ENCODE results near the gene RNF212. TPM values are rescaled to one million over a fixed set of nuclear protein-coding genes. Genes with fewer than 3 reads are reported as not detected.
"Not testable (repeated sequence)": the region's sequence is repeated elsewhere in the genome, so short reads cannot be mapped to it uniquely, and the experiment has no call there.

Gene RNF212, protein sequence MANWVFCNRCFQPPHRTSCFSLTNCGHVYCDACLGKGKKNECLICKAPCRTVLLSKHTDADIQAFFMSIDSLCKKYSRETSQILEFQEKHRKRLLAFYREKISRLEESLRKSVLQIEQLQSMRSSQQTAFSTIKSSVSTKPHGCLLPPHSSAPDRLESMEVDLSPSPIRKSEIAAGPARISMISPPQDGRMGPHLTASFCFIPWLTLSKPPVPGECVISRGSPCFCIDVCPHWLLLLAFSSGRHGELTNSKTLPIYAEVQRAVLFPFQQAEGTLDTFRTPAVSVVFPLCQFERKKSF
- total RNA-seq: 3.4 TPM

DNA sequence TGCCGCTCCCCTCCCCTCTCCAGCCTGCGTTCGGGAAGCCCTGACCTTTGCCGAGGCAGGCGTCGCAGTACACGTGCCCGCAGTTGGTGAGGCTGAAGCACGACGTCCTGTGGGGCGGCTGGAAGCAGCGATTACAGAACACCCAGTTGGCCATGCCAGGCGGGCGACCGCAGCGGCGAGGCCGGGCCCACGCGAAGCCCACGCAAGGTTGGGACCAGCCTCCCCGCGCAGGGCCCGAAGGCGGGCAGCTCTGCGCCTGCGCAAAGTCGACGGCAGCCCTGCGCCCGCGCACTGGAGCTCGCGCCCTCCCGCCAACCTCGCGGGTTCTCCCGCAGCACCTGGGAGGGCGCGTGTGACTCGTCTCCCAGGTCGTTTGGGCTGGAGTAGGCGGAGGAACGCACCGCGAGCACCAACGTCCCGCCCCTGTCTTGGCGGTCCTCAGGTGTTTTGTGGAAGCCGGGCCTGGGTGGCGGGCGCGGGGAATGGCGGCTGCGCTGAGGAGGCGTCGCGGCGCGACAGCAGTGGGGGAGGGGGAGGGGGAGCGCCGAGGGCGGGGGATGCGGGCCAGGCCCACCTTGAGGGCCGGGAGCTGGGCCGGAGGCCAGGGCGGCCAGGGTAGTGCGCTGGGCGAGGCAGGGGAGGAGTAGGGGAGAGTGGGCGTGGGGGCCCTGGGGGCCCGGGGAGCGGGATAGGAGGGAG, at the start of gene RNF212:
Gene RNF212, minus strand, starts transcription at position 254 of the 699 bp plus-strand sequence. Its CDS starts 100 bp downstream, at position 154.
- DNase-seq: no peak

DNA sequence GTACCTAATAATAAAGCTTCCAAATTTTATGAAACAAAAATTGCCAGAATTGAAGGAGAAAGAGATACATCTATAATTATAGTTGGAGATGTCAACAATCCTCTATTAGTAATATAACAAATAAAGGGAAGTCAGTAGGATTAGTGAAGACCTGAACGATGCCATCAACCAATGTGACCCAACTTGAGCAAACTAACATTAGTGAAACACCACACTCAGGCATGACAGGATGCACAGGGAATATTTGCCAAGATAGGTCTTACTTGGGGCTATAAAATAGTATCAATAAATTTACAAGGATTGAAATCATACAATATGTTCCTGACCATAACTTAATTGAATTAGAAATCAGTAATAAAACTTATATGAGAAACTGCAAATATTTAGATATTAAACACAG, 47.0 kb upstream of the RNF212 start:
- no peak for DNase-seq

DNA sequence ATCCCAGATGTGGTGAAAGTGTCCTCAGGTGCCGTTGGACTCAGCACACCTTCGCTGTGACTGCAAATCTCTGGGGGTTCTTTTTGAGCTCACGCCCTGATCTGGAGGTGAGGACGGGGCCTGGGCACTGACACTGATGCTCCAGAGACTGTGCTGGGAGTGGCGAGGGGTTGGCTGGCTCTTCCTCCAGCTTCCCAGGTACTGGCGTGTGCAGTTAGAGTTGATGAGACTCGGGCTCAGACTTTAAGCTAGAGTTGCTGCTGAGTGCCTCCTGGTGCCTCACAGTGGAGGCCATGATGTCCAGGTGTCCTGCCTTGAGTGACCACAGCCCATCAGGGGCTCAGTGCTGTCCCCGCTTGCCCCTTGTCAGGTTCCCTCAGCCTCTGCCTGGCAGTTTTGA, 42.7 kb upstream of the RNF212 start:
- DNase-seq: no peak

DNA sequence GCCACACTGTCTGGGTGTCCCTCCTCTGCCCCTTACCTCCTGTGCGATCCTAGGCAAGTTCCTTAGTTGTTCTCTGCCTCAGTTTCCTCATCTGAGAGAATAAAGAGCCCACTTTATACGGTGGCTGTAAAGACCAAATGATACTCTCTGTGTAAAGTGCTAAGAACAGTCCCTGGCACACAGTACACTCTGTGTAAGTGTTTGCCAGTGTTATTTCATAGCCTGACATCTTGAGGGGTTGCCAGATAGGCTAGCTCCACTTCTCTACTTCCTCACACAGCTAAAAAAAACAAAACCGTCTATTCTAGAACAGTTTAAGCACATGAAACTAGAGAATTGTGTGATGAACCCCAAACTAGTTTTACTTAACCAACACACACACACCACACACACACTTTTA, 42.0 kb upstream of the RNF212 start:
- no peak for DNase-seq

DNA sequence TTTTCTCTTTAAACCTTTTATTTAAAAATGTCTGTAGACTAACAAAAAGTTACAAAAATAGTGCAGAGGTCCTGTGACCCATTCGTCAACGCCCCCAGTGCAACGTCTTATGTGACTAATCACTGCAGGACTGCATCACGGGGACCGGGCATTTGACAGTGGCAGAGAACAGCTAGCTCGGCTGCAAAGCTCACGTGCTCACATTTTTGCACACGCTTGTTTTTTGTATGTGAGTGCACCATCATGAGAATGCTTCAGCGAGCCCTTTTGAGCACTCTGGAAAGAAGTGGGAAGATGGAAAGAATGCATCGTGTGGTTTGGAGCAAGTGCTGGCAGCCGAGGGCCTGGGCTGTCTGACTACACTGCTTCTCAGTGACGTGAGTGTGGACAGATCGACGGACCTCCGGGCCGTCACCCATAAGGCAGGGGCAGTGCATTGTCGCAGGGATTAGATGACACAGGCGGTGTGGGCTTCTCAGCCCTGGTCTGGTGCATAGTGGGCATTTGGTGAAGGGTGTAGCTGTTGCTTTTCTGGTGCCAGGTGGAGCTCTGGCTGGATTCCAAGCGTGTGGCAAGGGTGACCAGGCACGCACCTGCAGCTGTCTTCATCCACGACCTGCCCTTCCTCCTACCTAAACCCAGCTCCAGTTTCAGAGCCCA, 41.3 kb upstream of the RNF212 start:
- DNase-seq: no peak

DNA sequence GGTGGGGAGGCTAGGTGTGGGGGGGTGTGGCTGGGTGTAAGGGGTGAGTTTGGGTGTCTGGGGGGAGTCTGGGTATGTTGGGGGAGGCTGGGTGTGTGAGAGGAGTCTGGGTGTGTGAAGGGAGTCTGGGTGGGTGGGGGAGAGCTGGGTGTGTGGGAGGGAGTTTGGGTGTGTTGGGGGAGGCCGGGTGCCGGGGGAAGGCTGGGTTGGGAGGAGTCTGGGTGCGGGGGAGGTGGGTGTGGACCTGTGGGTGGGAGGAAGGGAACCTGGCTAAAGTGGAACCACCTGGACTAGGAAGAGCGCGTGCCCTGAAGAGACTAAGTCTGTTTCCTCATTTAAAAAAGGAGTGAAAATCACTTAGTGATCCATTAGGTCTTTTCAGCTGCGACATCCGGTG, 40.8 kb upstream of the RNF212 start:
- DNase-seq: no peak

DNA sequence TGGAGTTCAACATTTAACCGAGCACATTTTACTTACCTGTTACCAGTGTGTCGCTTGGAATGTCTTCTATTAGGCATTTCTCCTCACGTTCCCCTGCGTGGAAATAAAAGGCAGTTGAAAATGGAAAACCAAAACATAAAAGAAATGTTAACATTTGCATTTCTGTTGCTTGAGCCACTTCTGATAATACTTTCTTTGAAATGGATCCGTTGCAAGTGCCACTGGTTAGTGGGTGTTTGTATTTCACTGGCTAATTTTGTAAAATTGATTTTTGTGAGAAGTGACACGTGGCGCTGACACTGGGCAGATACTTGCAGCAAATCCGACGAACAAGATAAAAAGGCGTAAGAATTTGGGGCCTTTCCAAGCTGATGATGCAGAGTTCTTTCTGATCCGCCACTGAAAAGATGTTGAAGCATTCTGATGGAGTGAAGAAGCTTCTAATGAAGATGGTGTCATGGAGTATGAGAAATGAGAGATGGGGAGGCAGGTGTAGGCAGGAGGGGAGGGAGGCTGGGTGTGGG, 40.3 kb upstream of the RNF212 start:
- no peak for DNase-seq

DNA sequence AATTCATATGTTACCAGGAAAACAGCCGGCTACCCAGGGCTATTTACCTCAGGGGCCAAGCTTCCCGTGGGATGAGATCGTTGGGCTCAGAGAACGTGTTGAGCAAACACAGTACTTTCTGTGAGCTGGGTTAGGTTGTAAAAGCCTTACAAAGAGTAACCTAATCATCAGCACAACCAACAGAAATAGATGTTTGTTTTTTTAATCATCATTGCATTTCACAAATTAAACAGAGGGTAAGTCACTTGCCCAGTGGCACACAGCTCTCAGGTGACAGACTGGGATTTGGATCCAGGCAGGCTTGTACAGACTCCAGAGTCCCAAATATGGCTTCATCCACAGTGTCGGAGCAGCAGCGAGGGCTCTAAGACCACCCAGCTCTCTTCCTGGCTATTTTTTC, 38.9 kb upstream of the RNF212 start:
- DNase-seq: no peak

DNA sequence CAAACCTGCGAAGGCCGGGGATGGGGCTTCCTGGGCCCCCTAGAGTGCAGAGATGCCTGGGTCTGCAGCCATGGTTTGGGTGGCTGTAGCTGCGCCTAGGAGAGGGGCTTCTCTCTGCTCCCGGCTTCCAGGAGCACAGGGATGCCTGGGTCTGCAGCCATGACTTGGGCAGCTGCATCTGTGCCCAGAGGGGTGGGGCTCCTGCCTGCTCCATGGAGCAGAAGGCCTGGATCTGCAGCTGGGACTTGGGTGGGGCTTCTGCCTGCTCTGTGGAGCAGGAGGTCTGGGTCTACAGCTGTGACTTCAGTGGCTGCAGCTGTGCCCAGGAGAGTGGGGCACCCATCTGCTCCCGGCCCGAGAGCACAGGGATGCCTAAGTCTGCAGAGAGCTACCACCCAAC, 38.2 kb upstream of the RNF212 start:
- DNase-seq: no peak

DNA sequence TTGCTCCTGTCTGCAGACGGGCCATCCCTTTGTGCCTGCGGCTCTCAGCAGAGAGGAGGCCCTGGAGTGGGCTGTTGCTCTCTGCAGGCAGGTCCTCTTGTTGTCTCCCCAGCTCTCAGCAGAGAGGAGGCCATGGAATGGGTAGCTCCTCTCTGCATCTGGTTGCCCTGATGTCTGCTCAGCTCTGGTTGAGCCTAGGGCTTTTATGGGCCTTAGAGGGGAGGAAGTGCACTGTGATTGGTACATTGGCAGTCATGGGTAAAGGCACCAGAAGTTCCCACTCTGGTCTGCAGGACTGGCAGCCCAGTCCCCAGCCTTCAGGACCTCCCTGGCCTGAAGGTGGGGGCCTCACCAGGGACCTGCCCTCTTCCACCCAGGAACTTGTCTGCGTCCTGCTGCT, 37.5 kb upstream of the RNF212 start:
- no peak for DNase-seq

DNA sequence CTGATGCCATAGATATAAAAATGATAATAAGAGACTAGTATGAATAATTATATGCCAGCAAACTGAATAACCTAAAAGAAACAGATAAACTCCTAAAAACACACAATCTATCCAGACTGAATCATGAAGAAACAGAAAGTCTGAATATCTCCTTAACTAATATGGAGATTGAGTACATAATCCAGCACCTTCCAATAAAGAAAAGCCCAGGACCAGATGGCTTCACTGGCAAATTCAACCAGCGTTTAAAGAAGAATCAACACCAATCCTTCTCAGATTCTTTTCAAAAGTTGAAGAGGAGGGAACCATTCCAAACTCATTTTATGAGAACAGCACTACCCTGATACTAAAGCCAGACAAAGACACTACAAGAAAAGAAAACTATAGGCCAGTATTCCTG, 26.5 kb upstream of the RNF212 start:
- DNase-seq: no peak

DNA sequence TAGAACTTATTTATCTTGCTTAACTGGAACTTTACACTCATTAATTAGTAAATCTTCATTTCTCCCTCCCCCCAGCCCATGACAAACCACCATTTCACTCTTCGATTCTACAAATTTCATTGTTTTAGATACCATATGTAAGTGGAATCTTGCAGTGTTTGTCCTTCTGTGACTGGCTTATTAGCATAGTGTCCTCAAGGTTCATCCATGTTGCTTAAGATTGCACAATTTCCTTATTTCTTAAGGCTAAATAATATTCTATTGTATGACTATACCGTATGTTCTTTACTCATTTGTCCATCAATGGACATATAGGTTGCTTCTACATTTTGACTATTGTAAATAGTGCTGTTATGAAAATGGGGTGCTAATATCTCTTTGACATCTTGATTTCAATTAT, 24.5 kb upstream of the RNF212 start:
- no peak for DNase-seq

DNA sequence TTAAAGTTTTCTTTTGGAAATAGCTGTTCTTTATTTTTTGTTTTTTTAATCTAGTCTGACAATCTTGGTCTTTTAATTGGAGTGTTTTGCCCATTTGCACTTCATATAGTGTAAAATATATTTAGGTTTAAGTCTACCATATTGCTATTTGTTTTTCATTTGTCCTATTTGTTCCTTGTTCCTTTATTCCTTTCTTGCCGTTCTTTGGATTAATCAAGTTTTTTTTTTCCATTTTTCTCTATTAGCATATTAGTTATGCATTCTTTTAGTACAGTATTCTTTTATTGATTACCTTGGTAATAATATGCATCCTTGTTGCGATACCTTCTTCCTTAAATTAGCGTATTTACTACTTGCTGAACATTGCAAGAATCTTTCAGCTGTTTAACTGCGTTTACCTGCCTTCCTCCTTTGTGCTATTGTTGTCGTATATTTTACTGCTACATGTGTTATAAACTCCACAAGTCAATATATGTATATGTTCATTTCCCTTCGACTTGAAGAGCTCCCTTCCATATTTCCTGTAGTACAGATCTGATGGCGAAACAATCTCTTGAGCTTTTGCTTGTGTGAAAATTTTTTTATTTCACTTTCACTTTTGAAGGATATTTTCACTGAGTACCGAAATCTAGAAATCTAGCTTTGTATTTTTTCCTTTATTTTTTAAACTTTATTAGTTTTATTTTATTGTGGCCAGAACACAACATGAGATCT, 23.9 kb upstream of the RNF212 start:
- DNase-seq: no peak

DNA sequence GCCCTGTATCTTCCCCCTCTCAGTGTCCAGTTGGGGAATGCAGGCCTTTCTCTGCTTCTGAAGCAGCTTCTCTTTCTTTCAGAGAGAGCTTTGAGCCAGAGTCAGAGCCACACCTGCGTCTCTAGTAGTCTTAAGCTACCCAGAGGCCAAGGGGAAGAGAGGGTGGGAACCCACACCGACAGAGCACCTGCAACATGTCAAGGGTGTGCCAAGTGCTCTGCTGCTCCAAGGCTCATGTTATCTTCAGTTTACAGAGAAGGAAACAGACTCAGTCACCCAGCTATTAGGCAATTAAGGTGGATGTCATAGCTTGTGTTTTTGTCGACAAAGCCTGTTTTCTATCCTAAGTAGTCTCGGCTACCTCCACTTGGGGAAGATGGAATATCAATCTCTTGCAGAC, 22.7 kb upstream of the RNF212 start:
- DNase-seq: no peak

DNA sequence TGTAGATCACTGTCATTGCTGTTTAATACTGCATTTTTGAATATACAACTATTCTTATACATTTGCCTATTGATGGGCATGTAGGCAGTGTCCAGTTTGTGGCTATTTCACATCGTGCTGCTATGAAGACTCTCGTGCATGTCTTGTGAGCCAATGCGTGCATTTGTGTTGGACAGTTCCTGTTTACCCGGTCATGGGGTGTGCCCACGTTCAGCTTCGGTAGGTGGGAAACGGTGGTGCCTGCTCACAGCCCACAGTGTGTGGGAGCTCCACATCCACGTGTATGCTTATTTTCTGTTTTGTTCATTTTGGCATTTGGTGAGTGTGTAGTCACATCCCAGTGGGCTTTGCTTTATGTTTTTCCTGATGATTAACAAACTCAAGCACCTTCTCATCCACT, 19.7 kb upstream of the RNF212 start:
- no peak for DNase-seq

DNA sequence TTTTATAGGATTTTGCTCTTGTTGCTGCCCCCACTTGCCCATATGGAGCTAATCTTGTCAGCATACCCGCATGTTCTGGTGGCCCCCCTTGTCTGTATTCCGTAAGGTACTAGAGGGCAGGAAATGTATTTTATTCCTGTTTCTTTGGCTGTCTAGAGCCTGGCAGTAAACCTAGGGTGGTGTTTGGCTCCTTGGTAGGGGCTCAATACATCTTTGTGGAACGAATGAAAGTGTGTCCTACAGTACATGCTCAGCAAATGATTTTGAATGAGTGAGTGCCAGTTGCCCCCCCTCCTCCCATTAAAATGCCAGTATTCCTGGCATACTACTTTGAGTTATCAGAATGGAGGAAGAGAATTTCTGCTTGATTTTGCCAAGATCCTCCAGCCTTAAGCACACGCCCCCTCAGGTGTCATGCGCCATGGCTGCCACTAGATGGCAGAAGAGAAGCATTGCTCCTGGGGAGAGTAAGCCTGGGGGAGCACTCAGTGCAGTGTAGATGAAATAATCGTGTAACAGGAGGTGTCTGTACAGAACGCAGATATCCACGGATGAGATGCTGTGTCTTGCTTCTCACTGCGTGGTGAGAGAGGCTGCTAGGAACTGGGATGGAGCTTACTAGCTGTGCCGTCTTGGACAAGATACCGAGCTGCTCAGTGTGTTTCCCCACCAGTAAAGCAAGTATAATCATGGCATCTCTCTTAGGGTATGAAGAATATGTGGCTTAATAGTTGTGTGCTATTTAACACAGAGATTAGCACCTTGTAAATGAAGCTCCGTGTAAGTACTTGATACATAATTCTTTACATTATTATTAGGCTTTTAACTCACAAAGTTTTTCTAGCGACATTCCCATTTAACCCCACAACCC, 17.2 kb upstream of the RNF212 start:
- DNase-seq: peak; percentile 50

DNA sequence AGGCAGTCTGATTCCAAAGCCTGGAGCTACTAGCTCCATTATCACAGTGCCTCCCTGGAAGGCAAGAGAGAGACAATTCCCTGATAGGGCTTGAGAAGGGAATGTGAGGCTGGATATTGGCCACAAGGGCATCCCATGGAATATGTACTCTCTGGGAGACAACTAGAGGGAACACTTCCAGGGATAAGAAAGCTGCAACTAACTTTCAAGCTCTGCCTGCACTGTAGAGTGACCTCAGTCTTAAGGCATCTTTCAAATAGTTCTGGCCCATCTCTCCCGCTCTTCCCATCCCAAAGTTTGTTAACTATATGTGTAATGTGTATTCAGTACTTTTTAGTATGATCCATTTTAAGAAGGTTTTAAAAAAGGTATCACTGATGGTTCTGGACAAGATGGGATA, 13.1 kb upstream of the RNF212 start:
- DNase-seq: no peak

DNA sequence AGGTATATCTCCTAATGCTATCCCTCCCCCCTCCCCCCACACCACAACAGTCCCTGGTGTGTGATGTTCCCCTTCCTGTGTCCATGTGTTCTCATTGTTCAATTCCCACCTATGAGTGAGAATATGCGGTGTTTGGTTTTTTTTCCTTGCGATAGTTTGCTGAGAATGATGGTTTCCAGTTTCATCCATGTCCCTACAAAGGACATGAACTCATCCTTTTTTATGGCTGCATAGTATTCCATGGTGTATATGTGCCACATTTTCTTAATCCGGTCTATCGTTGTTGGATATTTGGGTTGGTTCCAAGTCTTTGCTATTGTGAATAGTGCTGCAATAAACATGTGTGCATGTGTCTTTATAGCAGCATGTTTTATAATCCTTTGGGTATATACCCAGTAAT, 12.1 kb upstream of the RNF212 start:
- DNase-seq: not testable (repeated sequence)

DNA sequence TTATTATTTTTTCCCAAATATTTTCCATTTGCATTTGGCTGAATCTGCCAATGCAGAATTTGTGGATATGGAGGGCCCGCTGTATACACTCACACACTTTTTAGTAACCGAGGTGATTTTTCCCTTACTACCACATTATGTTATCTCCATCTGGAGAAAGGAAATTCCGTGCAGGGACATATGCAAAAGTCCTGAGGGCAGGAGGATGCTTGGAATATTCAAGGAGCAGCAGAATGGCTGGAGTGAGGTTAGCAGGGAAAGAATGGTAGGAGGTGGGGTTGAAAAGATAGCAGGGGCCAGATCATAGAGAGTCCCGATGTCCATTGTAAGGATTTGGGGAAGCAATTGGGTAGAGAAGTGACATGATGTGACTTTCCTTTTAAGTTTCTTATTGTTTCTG, 11.5 kb upstream of the RNF212 start:
- no peak for DNase-seq

DNA sequence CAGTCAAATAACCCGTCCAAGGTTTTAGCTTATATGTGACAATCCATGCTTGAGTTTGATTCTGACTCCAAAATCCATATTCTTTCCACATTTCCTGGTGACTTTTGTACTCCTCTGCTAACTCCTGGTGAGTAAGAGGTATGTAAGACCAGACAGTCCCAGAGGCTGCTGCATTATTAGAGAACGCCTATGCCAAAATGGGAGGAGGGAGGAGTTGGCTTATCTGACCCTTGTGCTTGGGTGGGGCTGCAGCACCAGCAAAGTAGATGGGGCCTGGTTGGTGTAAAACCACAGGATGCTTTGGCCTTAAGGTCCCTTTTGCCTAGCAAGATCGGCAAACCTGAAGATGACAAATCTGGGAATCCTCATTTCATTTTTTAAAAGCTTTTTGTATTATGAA, 9.1 kb upstream of the RNF212 start:
- DNase-seq: no peak

DNA sequence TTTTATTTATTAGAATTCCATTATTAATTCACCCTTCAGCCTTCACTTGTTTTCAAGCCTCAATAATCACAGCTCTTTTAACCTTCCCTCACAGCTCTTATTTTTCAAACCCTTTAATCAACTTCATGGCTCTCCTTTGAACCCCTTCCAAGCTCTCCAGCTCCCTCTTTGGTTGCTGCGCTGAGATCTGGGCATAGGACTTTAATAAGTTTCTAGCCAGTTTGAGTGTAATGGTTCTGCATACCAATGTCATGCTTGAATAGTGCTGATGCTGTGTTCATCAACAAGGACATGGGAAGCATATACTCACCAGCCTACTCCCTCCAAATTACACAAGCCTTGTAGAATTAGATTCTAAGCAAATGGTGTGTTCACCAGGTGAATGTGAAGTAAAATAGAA, 3.5 kb upstream of the RNF212 start:
- no peak for DNase-seq
